Cardiac fibroblast (primary cell): ENCODE measurements around the gene PTEN.
A peak's percentile ranks its signal among the peaks of the same experiment; 100 is the strongest.

Source experiments
- DNase-seq, 2 donors: peaks; one replicate each; pipeline versions ENCODE4 v3.0.0 to v3.0.0-alpha.2; 2010; ENCODE audit warnings: low read depth in 2 of 2
- H3K4me3 ChIP-seq, 2 donors: replicated peaks in 1 of 2; 1 replicate in 1 of 2; 2 replicates in 1 of 2; pipeline ENCODE4 v1.5.1; 2011; ENCODE audit warnings: low read depth in 2 of 2, low read length in 2 of 2, mild to moderate bottlenecking in 2 of 2, moderate library complexity in 1 of 2
- TF ChIP-seq, protein P1 (sequence below): IDR thresholded peaks from one replicate; pipeline ENCODE4 v1.5.1; 2011; ENCODE audit warnings: low read depth, mild to moderate bottlenecking, low read length, inconsistent platforms

PTEN gene

DNA sequence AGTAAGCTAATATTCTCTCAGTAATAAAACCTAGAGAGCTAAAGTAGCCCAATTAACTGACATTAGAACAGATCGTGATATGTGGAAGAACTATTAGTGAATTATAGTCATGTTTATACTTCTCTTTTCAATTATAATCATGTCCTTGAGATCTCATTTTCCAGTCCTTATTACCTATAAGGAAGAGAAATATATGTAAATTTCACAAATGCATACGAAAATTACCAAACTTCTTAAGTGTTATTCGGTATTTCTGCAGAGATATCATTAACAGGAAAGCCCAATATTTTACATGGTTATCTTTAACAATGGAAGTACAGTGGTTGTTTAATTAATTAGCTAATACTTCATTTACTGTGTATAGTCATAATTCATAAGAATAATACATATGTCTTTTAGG, 110.7 kb downstream of the PTEN start:
- no peak overlapping the region for H3K4me3 ChIP-seq
- TF ChIP-seq, protein P1, sequence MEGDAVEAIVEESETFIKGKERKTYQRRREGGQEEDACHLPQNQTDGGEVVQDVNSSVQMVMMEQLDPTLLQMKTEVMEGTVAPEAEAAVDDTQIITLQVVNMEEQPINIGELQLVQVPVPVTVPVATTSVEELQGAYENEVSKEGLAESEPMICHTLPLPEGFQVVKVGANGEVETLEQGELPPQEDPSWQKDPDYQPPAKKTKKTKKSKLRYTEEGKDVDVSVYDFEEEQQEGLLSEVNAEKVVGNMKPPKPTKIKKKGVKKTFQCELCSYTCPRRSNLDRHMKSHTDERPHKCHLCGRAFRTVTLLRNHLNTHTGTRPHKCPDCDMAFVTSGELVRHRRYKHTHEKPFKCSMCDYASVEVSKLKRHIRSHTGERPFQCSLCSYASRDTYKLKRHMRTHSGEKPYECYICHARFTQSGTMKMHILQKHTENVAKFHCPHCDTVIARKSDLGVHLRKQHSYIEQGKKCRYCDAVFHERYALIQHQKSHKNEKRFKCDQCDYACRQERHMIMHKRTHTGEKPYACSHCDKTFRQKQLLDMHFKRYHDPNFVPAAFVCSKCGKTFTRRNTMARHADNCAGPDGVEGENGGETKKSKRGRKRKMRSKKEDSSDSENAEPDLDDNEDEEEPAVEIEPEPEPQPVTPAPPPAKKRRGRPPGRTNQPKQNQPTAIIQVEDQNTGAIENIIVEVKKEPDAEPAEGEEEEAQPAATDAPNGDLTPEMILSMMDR = no peak
- DNase-seq = no peak

DNA sequence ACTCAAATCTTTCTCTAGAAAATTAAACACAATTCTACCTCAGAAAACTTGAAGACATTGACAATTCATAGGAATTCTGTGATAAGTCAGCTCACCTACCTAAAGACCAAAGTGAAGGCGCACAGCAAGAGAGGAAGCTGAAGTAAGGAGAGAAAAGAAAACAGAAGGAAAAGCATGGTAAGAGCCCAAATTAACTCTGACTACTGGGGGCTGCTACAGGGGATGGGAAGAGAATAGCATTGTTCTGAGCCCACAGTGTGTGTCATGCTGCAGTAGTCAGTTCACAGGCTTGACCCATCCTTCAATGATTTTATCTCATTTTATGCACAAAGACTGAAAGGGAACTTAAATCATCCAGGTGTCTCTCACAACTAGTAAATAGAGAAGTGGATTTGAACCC, 111.3 kb downstream of the PTEN start:
- no peak overlapping the region for H3K4me3 ChIP-seq
- TF ChIP-seq, protein P1 = no peak
- no peak for DNase-seq

DNA sequence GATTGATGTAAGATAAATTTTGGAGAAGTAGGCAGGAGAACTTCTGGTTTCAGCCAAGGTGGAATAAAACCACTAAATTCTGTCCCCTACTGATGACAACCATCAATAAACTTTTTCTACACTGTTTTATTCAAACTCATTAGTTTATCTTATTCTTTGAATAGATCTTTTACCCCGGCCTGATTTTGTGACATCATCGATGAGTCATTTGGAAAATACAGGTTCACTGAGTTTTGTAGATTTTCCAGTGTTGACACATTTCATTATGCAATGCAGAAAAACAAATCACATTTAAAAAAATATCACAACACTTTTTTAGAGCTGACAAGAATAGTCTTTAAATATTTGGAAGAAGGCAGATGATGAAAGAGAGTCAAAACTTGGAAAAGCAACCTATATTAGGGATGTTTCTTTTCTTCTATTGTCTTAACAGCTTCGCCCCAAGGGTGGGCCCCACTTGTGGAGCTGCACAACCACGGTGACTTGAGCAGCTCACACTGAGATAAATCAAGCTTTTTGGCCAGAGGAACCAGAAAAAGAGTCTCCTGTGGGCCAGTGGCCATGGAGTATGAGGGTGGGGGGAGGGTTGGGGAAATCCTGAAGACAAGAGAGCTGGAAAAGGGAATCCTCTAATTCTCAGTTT, 112.8 kb downstream of the PTEN start:
- no peak overlapping the region for H3K4me3 ChIP-seq

DNA sequence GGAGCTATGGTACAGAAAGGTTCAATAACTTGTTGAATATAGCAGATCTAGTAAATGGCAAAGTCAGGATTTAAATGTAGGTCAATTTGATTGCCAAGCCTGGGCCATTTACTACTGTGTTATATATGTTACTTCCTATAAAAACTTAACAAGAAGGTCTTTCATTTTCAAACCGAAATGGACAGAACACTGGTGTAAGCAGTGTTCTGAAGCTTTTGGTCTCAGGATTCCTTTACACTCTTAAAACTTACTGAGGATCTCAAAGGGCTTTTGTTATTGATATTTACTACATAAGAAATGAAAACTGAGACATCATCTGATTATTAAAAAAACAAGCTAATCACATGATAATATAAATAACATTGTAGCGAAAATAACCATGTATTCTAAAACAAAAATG, 114.7 kb downstream of the PTEN start:
- no peak for DNase-seq
- TF ChIP-seq, protein P1 = no peak
- H3K4me3 ChIP-seq = no peak overlapping the region

More for the DNA sequence above, 112.8 kb downstream of the PTEN start:
- TF ChIP-seq, protein P1 = no peak
- DNase-seq = peak; percentile 29 to 67

DNA sequence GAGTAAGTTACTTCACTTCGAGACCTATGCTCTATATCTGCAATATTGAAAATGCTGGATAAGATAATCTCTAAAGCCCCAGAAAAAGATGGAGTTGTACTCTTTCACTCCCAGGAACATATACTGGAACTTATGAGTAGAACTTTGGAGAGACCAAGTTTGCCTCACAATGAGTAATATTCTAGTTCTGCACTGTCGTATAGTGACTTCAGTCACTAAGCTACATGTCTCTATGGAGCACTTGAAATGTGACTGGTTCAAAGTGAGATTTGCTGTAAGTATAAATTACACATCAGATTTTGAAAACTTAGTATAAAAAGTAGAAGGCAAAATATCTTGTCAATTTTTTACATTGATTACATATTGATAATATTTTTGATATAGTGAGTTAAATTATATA, 116.4 kb downstream of the PTEN start:
- DNase-seq = no peak
- H3K4me3 ChIP-seq = no peak overlapping the region
- TF ChIP-seq, protein P1 = no peak

DNA sequence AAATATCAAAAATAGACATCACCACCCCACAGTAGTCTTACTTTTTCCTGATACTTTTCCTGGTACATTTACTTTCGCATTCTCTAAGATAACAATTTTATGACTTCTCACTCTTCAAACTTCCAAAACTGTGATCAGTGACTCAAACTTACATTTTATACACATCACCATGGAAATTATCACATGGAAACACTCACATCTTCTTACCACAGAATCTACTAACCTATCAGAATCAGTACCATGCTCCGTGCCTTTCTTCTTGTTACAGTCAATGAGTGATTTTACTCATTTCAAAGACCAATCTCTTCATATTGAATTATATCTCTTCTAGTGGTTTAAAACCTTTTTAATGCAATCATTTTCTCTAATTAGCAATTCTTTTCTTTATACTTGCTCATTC, 120.3 kb downstream of the PTEN start:
- TF ChIP-seq, protein P1 = no peak
- no peak for DNase-seq

DNA sequence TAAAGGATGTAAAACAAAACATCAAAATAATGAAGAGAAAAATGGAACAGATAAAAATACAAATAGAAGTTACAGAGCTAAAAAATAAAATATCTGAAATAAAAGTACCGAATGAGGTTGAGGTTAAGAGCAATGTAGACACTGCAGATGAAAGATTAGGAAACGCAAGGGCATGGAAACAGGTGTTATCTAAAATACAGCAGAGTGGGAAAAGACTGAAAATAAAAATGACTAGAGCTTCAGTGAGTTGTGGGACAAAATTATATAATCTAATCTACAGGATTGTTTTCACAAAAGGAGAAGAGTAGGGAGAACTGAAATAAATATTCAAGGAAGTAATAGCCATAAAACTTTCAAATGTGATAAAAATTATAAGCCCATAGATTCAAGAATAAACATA, 123.8 kb downstream of the PTEN start:
- no peak for DNase-seq
- TF ChIP-seq, protein P1 = no peak
- H3K4me3 ChIP-seq = no peak overlapping the region

More for the DNA sequence above, 120.3 kb downstream of the PTEN start:
- no peak overlapping the region for H3K4me3 ChIP-seq
